ENCODE results near the gene SPIN1.

- TF ChIP-seq CTCF (conservative IDR thresholded peaks at IDR 0.05; ENCODE audit: low read depth, low read length) (no peak), EZH2phosphoT487 (IDR thresholded peaks at IDR 0.05; ENCODE audit: borderline replicate concordance, low read length) (no peak), EZH2 (IDR thresholded peaks at IDR 0.05; ENCODE audit: low read length, unreplicated experiment) (no peak)
These were observed 33.1 kb upstream of the SPIN1 start for GRCh38 chr9:88355166-88355565.
